ENCODE data around the gene XPO6.

Gene XPO6

GRCh38 chr16:28090646-28091377 is 121.0 kb downstream of the XPO6 start:
- no peak for DNase-seq (ENCODE audit: low spot score)

GRCh38 chr16:28089992-28090365 is 121.8 kb downstream of the XPO6 start:
- no peak for DNase-seq (ENCODE audit: low spot score)

GRCh38 chr16:28089205-28089991 is 122.4 kb downstream of the XPO6 start:
- DNase-seq (ENCODE audit: low spot score) = no peak

- no peak for DNase-seq (ENCODE audit: low spot score)
Observed at GRCh38 chr16:28087675-28088300, 124.0 kb downstream of the XPO6 start.

- DNase-seq (ENCODE audit: low spot score) = no peak
Observed at GRCh38 chr16:28087140-28087660, 124.6 kb downstream of the XPO6 start.

- DNase-seq (ENCODE audit: low spot score) = no peak
Observed at GRCh38 chr16:28086186-28087139, 125.3 kb downstream of the XPO6 start.

GRCh38 chr16:28085389-28086171 is 126.2 kb downstream of the XPO6 start:
- DNase-seq (ENCODE audit: low spot score) = no peak

GRCh38 chr16:28084209-28084608 is 127.6 kb downstream of the XPO6 start:
- DNase-seq (ENCODE audit: low spot score) = no peak

GRCh38 chr16:28082624-28083023 is 129.1 kb downstream of the XPO6 start:
- DNase-seq (ENCODE audit: low spot score) = no peak

- DNase-seq (ENCODE audit: low spot score) = no peak
Observed at GRCh38 chr16:28081391-28081968, 130.3 kb downstream of the XPO6 start.

GRCh38 chr16:28078261-28078660 is 133.5 kb downstream of the XPO6 start:
- no peak for DNase-seq (ENCODE audit: low spot score)

GRCh38 chr16:28073836-28074235 is 137.9 kb downstream of the XPO6 start:
- no peak for DNase-seq (ENCODE audit: low spot score)

GRCh38 chr16:28072087-28072486 is 139.7 kb downstream of the XPO6 start:
- DNase-seq (ENCODE audit: low spot score) = no peak

- peak; percentile 8 for DNase-seq (ENCODE audit: low spot score)
Observed at GRCh38 chr16:28069971-28070794, 141.6 kb downstream of the XPO6 start.

GRCh38 chr16:28068976-28069375 is 142.8 kb downstream of the XPO6 start:
- no peak for DNase-seq (ENCODE audit: low spot score)

GRCh38 chr16:28067604-28068379 is 144.0 kb downstream of the XPO6 start:
- no peak for DNase-seq (ENCODE audit: low spot score)

- DNase-seq (ENCODE audit: low spot score) = no peak
Observed at GRCh38 chr16:28064706-28065249, 147.0 kb downstream of the XPO6 start.

GRCh38 chr16:28064150-28064549 is 147.6 kb downstream of the XPO6 start:
- DNase-seq (ENCODE audit: low spot score) = no peak

Measured in globus pallidus (tissue), 1 donor.